ENCODE data around the gene RBM34.

DNA sequence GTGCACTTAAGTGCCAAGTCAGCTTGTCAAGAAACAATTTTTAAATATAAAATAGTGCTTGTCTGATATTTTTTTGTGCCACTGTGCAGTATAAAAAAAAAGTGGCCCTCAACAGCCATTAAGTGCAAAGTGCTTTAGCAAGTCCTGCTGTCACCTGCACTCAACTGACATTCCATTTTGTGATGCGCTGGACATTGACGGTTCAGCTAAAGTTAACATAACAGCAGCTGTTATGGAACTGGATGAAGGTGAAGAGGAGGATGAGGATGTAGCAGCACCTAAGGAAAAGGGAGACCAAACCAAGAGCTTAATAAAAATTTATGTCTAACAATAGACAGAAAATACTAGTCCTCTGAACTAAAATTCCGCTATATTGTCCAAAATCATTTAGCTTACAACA, 7.3 kb upstream of the RBM34 start:
- TF ChIP-seq POLR2A (IDR thresholded peaks at IDR 0.05), result no peak
- TF ChIP-seq, protein P1, sequence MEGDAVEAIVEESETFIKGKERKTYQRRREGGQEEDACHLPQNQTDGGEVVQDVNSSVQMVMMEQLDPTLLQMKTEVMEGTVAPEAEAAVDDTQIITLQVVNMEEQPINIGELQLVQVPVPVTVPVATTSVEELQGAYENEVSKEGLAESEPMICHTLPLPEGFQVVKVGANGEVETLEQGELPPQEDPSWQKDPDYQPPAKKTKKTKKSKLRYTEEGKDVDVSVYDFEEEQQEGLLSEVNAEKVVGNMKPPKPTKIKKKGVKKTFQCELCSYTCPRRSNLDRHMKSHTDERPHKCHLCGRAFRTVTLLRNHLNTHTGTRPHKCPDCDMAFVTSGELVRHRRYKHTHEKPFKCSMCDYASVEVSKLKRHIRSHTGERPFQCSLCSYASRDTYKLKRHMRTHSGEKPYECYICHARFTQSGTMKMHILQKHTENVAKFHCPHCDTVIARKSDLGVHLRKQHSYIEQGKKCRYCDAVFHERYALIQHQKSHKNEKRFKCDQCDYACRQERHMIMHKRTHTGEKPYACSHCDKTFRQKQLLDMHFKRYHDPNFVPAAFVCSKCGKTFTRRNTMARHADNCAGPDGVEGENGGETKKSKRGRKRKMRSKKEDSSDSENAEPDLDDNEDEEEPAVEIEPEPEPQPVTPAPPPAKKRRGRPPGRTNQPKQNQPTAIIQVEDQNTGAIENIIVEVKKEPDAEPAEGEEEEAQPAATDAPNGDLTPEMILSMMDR (IDR thresholded peaks at IDR 0.05), result no peak

Measured in lower leg skin (tissue), 3 donors.